ENCODE data around the gene DYRK2.
"Not testable (repeated sequence)": the region's sequence is repeated elsewhere in the genome, so short reads cannot be mapped to it uniquely, and the experiment has no call there.

The DYRK2 gene

DNA sequence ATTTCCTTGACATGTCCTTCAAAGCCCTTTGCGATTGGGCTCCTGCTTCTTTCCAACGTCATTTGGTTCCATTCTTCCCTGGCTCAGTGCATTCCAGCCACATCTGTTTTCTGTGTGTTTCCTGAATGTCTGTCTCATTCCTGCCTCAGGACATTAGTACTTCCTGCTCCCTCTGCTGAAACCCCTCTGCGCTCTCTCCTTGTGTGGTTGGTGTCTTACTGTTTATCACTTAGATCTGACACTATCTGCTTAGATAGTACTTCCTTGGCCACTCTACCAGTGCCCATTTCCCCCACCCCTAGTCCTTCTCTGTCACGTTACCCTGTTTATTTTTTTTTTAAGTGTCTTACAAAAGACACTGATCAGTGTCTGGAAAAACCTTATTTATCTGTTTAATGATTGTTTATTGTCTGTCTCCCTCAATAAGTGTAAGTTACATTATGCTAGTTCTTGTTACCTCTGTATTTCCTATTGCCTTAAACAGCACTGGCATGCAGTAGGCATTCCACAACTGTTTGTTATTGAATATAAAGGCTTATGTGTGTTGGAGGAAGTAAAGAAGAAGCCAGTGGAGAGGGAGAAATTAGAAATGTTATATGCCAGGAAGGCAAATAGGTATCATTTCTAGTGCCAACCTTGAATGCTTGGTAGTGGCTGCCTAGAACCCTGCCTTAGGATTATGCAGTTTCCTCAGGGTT, 21.5 kb downstream of the DYRK2 start:
- no peak for DNase-seq

- no peak for DNase-seq
Observed at GRCh38 chr12:67671419-67671818, 22.9 kb downstream of the DYRK2 start.

GRCh38 chr12:67671892-67672291, 23.3 kb downstream of the DYRK2 start:
- no peak for DNase-seq

DNA sequence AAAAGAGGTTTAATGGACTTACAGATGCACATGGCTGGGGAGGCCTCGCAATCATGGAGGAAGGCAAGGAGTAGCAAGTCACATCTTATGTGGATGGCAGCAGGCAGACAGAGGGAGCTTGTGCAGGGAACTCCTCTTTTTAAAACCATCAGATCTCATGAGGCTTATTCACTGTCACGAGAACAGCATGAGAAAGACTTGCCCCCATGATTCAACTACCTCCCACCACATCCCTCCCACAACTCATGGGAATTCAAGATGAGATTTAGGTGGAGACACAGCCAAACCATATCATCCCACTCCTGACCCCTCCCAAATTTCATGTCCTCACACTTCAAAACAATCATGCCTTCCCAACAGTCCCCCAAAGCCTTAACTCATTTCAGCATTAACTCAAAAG, 24.0 kb downstream of the DYRK2 start:
- DNase-seq, result not testable (repeated sequence)

DNA sequence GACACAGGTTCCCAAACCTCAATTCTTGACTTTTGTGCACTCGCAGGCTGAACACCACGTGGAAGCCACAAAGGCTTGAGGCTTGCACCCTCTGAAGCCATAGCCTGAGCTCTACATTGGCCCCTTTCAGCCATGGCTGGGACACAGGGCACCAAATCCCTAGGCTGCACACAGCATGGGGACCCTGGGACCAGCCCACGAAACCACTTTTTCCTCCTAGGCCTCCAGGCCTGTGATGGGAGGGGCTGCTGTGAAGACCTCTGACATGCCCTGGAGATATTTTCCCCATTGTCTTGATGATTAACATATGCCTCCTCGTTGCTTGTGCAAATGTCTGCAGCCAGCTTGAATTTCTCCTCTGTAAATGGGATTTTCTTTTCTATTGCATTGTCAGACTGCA, 25.0 kb downstream of the DYRK2 start:
- DNase-seq, result not testable (repeated sequence)

DNA sequence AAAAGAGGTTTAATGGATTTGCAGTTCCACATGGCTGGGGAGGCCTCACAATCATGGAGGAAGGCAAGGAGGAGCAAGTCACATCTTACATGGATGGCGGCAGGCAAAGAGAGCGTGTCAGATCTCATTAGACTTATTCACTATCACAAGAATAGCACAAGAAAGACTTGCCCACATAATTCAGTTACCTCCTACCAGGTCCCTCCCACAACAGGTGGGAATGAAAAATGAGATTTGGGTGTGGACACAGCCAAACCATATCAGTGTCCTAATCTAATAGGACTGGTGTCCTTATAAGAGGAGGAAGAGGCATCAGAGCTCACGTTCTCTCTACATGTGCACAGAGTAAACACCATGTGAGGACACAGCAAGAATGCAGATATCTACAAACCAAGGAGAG, 25.9 kb downstream of the DYRK2 start:
- no peak for DNase-seq

DNA sequence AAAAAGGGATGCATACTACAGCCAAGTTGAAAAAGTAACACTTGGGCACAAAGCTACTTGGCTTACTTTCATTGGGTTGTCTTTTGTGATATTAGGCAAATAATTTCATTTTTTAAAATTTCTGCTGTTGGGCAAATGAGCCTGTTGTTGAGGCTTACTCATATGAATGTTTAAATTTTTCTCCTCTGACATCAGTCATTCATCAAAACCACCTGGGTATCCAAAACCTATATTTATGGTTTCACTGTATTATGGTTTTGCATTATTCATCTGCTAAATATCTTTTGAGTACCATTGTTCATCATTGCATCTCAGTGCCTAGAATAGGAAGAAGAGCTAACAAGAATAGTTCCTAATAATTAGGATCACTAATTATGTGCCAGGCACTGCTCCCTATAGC, 28.1 kb downstream of the DYRK2 start:
- no peak for DNase-seq

DNA sequence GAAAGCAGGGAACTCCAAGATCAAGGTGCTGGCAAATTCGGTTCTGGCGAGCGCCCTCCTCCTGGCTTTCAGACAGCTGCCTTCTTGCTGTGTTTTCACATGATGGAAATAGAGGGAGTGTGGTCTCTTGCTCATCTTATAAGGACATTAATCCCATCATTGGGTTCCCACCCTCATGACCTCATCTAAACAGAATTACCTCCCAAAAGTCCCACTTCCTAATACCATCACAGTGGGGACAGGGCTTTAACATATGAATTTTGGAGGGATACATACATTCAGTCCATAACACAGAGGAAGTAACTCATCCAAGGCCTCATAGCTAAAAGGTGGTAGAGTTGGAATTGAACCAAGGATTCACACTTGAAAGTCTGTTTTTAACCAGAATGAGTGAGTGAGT, 28.6 kb downstream of the DYRK2 start:
- no peak for DNase-seq

DNA sequence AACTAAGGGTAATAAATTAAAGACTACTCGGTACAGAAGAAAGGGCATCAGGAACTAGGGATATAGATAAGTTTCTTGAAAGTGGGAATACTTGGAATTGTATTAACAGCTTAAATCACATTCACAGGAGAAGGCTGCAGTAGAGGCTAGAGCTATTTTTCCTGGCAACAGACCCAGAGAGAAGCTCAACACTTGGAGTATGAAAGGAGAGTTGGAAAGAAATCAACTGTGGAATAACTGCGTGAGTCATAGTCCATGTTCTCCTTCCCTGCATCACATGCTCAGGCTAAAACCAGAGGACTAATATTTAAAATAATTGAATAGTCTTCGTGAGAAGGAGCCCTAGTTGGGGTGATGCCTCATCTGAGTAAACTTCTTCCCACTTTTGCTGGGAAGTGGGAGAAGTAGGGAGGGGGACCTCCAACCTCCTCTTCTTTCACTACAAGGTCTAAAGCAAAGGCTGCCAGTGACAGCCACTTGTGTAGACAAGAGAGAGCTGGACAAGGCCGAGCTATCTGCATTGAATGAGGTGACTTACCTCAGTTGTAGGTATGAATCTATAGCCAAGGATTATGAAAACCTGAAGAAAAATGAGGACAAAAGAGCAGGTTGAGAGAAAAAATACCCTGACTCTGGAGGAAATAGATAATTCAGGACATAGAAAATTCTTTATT, 32.7 kb downstream of the DYRK2 start:
- DNase-seq, result no peak

DNA sequence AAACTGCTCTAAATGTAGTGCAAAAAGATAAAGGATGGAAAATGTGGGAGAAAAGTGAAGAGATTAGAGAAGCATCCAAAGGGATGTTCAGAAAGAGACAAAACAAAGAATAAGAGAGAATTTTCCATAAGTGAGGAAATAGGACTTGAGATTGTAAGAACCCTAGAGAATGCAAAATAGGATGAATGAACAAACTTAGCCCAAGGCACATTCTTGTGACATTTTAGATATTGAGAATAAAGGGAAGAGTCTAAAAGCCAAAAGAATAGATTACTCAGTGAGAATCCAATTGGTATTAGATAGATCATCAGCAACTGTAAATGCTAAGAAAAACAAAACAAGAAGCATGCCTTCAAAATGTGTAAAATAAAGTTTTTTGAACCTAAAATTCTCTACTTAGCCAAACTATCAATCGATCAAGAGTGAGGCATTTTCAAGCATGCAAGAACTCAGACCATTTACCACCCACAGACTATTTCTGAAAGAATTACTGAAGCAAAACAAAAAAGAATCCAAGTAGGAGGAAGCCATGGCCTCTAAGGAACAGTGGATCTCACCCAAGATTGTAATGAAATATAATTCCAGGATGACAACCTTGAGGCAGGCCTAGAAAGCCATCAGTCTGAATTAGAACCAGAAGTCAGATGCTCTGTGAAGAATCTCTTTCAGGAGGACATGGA, 33.5 kb downstream of the DYRK2 start:
- DNase-seq, result no peak

- DNase-seq, result no peak
Observed at GRCh38 chr12:67689385-67689784, 40.8 kb downstream of the DYRK2 start.

DNA sequence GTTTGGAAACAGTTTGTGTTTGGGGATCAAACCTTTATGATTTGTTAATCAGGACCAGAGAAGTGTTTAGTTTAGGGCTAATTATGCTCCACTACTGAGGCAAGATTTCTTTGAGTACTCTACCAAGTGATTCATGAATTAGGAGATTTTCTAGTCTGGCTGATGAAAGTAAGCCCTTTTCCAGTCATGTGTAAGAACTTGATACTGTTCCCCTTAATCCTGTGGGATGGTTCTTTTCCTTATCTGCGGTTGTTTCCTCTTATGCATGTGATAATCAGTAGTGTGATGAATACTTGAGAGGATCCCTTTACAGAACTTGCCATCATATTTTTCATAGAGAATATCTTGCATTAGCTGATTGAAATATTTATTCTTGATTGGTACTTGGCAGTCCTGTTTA, 42.1 kb downstream of the DYRK2 start:
- DNase-seq, result no peak

GRCh38 chr12:67691220-67691619, 42.7 kb downstream of the DYRK2 start:
- no peak for DNase-seq

- no peak for DNase-seq
Observed at GRCh38 chr12:67692135-67692534, 43.6 kb downstream of the DYRK2 start.

GRCh38 chr12:67692966-67693365, 44.4 kb downstream of the DYRK2 start:
- no peak for DNase-seq

- no peak for DNase-seq
Observed at GRCh38 chr12:67693894-67694293, 45.3 kb downstream of the DYRK2 start.

DNA sequence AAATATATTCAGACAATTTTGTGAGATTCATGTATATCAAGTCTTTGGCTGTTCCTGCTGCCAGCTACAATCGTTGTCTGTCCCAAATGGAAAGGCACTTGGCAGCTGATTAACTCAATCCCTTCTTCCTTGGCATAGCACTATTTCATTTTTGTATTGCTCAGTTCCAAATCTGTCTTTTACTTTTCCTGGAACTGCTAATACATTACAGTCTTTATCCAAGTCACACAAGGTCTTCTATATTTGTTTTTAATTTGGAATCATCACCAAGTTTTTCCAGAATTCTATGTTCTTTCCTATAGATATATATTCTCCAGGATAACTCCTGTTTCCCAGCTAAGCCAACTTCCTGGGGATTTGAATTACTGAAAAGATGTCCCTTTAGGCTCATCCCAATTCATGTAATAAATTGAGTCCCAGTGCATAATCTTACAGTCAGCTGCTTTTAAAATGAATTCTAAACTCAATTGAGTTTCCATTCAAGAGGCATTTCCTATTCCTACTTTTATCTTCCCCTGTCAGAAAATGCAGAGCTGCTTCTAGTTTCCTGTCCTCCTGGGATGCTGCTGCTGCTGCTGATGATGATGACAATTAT, 45.9 kb downstream of the DYRK2 start:
- DNase-seq, result no peak

DNA sequence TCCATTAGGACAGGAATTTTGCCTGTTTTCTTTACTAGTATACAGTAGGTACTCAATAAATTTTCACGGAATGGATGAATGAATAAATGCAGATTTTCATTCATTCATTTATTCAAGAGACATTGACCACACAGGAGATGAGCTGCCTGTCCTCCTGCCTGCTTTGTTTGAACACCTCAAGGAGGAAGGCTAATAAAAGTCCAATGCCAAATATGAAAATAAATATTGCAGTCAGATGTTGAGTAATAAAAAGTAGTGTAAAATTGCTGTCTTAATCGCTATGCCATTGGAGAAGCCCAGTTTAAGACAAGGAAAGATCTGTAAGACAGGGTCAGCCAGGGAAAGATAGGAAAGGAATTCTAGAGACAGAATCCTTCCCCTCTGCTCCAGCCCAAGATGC, 47.4 kb downstream of the DYRK2 start:
- DNase-seq, result no peak

GRCh38 chr12:67697443-67697842, 48.9 kb downstream of the DYRK2 start:
- DNase-seq, result no peak

DNA sequence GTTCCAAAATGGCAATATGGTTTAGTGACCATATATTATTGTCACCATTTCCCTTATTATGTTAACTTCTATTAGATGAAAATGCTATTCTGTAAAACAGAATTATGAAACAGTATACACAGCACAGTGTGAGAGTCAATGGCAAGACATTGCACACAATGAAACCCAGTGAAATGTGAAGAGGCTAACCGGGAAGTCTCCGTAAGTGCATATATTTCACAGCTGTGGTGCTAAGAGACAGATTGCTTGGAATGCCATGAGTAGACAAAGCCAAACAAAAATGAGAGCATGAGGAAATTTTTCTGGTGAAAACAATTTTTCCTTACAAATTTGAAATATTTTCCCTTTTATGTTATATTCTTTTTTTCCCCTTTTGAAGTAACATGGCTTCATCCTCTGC, 49.4 kb downstream of the DYRK2 start:
- no peak for DNase-seq

DNA sequence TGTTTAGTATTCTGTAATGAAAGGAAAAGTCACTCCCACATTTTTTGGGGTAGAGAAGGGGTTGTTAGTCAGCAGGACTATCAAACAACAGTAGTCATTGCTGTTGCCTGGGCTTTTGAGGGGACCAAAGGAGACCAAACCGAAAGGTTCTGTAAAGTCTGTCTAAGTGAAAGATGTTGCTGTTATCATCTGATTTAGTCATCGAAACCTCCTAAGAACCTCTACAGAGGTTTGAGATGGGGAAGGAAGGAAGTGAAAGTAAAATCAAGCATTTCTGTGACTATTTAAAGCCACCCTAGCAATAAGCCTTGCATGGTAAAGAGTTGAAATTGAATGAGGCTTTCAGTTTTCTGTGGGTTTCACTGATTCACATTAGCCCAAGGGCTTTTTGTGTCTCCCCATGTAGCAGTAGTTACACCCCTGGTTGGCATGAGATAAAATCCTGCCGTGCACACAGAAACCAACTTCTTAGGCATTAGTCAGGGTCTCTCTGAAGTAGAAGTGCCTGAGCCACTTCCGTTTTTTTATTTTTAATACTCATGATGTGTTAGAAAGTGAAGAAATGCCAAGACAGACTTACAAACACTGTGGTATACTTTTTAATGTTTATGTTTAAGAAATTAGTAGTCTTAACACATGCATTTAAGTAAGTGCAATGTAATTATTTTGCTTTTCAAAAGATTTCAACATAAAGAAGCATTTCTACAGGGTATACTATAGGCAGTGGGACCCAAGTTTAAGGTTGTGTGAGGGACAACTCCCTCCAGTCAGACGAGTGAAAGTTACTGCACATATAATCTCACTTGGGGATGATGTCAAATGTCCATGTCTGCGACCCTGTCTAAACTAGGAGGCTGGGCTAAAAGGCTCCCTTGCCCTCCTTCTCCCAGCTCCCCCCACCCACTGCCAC, 50.4 kb downstream of the DYRK2 start:
- peak in 1 of 56 donors; percentile 9 for DNase-seq

All from nucleus accumbens (tissue), 56 donors.